NCI-H2227 (cell line): ENCODE results near the gene RIOK2.
"Not testable (repeated sequence)": the region's sequence is repeated elsewhere in the genome, so short reads cannot be mapped to it uniquely, and the experiment has no call there.

Source experiments
- DNase-seq: peaks from one replicate; lab custom pipeline; 2025; ENCODE audit not compliant: unreplicated experiment; lab: John Stamatoyannopoulos, UW

RIOK2 gene

GRCh38 chr5:97183100-97183929, at the start of gene RIOK2:
Gene RIOK2, minus strand, starts transcription at chr5:97183247. Its CDS starts 56 bp downstream, at chr5:97183191.
- DNase-seq: peak; percentile 95

- DNase-seq: peak; percentile 48
These were observed 48.1 kb upstream of the RIOK2 start for GRCh38 chr5:97231025-97231636.

DNA sequence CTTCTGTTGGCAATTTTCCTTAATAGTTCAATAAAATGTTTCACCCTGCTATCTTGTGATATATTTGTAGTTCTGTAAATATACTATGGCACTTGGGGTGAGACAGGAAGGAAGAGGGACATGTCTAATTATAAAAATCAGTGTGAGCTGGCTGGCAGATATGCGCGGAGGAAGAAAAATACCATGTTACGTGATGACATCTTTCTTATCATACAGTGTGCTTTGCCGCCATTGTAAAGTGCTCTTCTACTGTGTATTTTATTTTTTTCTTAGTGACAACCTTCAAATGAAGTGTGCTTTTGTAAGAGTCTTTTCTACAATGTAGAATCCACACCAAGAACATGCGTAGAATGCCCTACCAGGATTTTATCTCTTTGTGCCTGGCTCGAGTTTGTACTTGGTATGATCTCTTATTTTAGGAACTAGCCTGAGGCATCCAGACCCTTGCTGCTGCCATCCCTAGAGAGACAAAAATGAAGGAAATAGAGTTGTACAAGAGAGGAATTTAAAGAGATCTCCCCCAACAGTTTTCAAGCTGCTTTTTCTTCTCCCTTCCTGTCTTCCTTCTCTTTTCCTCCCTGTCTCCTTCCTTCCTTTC, 46.7 kb upstream of the RIOK2 start:
- no peak for DNase-seq

GRCh38 chr5:97229196-97229595, 46.1 kb upstream of the RIOK2 start:
- DNase-seq: no peak

GRCh38 chr5:97225222-97225621, 42.2 kb upstream of the RIOK2 start:
- no peak for DNase-seq

- no peak for DNase-seq
These were observed 41.2 kb upstream of the RIOK2 start for GRCh38 chr5:97224112-97224750.

DNA sequence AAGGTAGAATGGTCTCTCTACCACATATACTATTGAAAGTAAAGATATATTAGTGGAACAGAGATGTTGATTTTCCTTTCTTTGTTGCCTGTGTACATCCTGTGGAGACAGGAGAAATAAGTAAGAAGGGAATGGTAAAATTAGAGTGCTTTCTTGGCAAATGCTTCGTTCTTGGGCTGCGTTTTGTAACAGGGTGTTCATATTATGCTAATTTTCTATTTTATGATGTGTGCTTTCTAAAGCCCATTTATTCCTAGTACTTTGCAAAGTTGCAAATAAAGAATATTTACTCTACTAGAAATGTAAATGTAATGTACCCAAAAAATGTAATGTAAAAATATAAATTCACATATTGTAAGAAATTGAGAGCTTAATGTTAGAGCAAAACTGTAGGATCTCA, 40.5 kb upstream of the RIOK2 start:
- no peak for DNase-seq

DNA sequence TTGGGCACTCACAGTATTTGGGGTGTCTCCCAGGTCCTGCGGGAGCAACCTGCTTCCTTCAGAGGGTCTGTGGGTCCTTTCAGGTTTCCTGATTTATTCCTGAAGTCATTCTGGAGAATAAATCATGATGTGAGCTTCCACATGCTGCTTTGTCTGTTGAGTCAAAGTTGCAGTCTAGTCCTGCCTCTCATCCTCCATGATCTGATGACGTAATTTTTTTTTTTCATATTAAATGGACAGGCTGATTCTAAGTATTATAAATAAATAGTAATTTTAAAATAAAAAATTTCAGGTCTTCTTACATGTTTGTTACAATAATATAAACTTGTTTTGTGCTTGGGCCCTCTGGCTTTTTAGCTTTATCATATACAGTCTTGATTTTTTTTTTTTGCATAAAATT, 26.3 kb upstream of the RIOK2 start:
- no peak for DNase-seq

DNA sequence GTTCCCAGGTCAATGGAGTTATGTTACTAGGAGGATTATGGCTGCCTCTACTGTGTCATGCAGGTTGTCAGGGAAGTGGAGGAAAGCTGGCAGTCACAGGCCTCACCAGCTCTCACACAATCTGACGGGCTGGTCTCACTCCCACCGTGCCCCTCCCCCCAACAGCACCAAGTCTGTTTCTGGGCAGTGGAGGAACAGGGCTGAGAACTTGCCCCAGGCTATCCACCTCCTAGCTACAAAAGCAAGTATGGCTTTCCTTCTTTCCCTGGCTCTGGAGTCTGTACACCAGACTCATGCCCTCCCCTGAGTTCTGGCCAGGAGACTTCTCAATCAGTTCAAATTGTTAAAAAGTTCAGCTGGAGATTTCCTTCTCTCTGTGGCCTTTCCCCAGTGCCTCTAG, 25.7 kb upstream of the RIOK2 start:
- DNase-seq: no peak

- DNase-seq: no peak
These were observed 25.2 kb upstream of the RIOK2 start for GRCh38 chr5:97208184-97208713.

- no peak for DNase-seq
These were observed 11.3 kb upstream of the RIOK2 start for GRCh38 chr5:97194366-97194765.

GRCh38 chr5:97193355-97193688, 10.3 kb upstream of the RIOK2 start:
- no peak for DNase-seq

GRCh38 chr5:97192580-97193354, 9.7 kb upstream of the RIOK2 start:
- DNase-seq: no peak

GRCh38 chr5:97191893-97192292, 8.8 kb upstream of the RIOK2 start:
- DNase-seq: no peak

DNA sequence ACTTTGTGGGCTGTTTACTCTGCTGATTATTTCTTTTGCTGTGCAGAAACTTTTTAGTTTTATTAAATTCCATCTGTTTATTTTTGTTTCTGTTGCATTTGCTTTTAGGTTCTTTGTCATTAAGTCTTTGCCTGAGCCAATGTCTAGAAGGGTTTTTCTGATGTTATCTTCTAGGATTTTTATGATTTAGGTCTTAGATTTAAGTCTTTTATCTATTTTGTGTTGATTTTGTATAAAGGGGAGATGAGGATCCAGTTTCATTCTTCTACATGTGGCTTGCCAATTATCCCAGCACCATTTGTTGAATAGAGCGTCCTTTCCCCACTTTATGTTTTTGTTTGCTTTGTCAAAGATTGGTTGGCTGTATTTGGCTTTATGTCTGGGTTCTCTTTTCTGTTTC, 6.5 kb upstream of the RIOK2 start:
- DNase-seq: not testable (repeated sequence)

GRCh38 chr5:97183930-97184213, 825 bp upstream of the RIOK2 start:
- DNase-seq: no peak

DNA sequence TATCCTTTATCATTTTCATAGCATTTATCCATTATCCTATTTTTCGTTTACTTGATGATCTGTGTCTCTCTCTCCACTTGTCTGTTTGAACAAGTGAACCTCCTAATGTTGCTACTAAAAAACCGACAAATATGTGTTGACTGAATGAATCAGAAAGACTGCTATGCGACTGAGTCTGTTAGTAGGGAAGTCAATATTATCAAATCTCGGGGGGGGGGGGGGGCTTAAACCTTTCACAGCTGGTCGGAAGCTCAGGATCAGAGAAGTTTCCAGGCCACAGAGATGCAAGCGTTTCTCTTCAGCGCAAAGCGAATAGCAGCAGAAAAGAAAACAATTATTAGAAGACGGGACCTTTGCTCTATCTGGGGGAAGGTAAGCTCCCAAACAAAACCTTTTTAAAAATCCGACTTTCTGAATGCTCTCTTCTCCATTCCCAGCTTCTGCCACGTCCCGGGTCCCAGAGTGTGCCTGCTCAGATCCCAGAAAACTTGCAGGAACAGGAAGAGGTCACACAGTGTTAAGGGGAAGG, 412 bp downstream of the RIOK2 start:
- peak; percentile 16 for DNase-seq

GRCh38 chr5:97181856-97182545, 1.0 kb downstream of the RIOK2 start:
- DNase-seq: no peak

DNA sequence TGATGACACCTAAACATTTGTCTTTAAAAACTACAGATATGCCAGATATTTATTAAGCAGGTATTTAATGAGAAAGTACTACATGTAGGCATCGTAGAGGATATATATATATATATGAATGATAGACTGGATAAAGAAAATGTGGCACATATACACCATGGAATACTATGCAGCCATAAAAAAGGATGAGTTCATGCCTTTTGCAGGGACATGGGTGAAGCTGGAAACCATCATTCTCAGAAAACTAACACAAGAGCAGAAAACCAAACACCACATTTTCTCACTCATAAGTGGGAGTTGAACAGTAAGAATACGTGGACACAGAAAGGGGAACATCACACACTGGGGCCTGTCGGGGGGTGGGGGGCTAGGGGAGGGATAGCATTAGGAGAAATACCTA, 3.6 kb downstream of the RIOK2 start:
- DNase-seq: not testable (repeated sequence)

- DNase-seq: no peak
These were observed 10.8 kb downstream of the RIOK2 start for GRCh38 chr5:97172227-97172626.
